Neural cell (in vitro differentiated cells): ENCODE measurements around the gene DIAPH2. TPM values are rescaled to one million over a fixed set of nuclear protein-coding genes. Genes with fewer than 3 reads are reported as not detected.

ENCODE experiments used
- H2AFZ ChIP-seq: fragments of 200-600, 300-800 bp; sonication (generic), shearing (Covaris generic); 2 replicates; pipeline ENCODE4 v1.6.0; 2014; ENCODE audit warnings: low read depth, mild to moderate bottlenecking, antibody characterized with exemption, low read length, moderate library complexity
- H3F3A ChIP-seq: fragments of 200-600 bp; shearing (Covaris generic); 2 replicates; pipeline ENCODE4 v1.6.1; 2016; ENCODE audit warnings: mild to moderate bottlenecking, moderate library complexity, mixed read lengths, antibody characterized with exemption, low read length; ENCODE audit not compliant: insufficient read depth, poor library complexity, severe bottlenecking
- H3K27ac ChIP-seq: fragments of 200-600, 300-800 bp; sonication (generic), shearing (Covaris generic); 2 replicates; pipeline ENCODE4 v1.5.1; 2014; ENCODE audit warnings: mild to moderate bottlenecking, low read length, moderate library complexity
- H3K27me3 ChIP-seq: fragments of 300-800, 200-600 bp; sonication (generic), shearing (Covaris generic); 2 replicates; pipeline ENCODE4 v1.6.0; 2014; ENCODE audit warnings: mild to moderate bottlenecking, low read depth, low read length, moderate library complexity; ENCODE audit not compliant: insufficient read depth
- H3K36me3 ChIP-seq: fragments of 300-800, 200-600 bp; sonication (generic), shearing (Covaris generic); 2 replicates; pipeline ENCODE4 v1.5.1; 2014; ENCODE audit warnings: mild to moderate bottlenecking, antibody characterized with exemption, low read length, moderate library complexity; ENCODE audit not compliant: insufficient read depth
- H3K4me2 ChIP-seq: fragments of 300-800, 200-600 bp; sonication (generic), shearing (Covaris generic); 2 replicates; pipeline ENCODE4 v1.6.0; 2014; ENCODE audit warnings: mild to moderate bottlenecking, low read length
- H3K4me3 ChIP-seq: fragments of 300-800, 200-600 bp; sonication (generic), shearing (Covaris generic); 2 replicates; pipeline ENCODE4 v1.5.1; 2014; ENCODE audit warnings: mild to moderate bottlenecking, low read length, moderate library complexity
- H3K79me2 ChIP-seq: fragments of 200-600 bp; shearing (Covaris generic); replicated peaks from 2 replicates; pipeline ENCODE4 v1.6.0; 2014; ENCODE audit warnings: mild to moderate bottlenecking, low read length, moderate library complexity; ENCODE audit not compliant: insufficient read depth
- H3K9ac ChIP-seq: fragments of 300-800, 200-600 bp; sonication (generic), shearing (Covaris generic); 2 replicates; pipeline ENCODE4 v1.6.1; 2016; ENCODE audit warnings: mild to moderate bottlenecking, low read length, mixed read lengths
- H3K9me2 ChIP-seq: fragments of 200-600 bp; shearing (Covaris generic); 2 replicates; pipeline ENCODE4 v1.6.1; 2016; ENCODE audit warnings: mild to moderate bottlenecking, low read length, mixed read lengths; ENCODE audit not compliant: insufficient read depth
- H3K9me3 ChIP-seq: fragments of 200-600, 300-800 bp; sonication (generic), shearing (Covaris generic); 2 replicates; pipeline ENCODE4 v1.6.1; 2016; ENCODE audit warnings: mild to moderate bottlenecking, mixed run types, low read length, moderate library complexity, mixed read lengths
- H4K20me1 ChIP-seq: fragments of 200-600 bp; shearing (Covaris generic); 2 replicates; pipeline ENCODE4 v1.6.1; 2016; ENCODE audit warnings: mild to moderate bottlenecking, mixed run types; ENCODE audit not compliant: insufficient read depth
- EP300 ChIP-seq: fragments of 450-650 bp; conservative IDR thresholded peaks from 2 replicates; pipeline ENCODE4 v1.6.1; 2014; ENCODE audit warnings: antibody characterized with exemption, mild to moderate bottlenecking, moderate library complexity; ENCODE audit not compliant: poor library complexity, severe bottlenecking
- EZH2 ChIP-seq: fragments of 200-600, 300-800 bp; shearing (Covaris generic), sonication (generic); IDR thresholded peaks from 2 replicates; pipeline ENCODE4 v1.6.1; 2014; ENCODE audit warnings: antibody characterized with exemption, low read length, borderline replicate concordance, mild to moderate bottlenecking; ENCODE audit not compliant: insufficient read depth, poor library complexity, severe bottlenecking
- MXI1 ChIP-seq: fragments of 450-650 bp; conservative IDR thresholded peaks from 2 replicates; pipeline ENCODE4 v1.6.1; 2014; ENCODE audit warnings: antibody characterized with exemption, mild to moderate bottlenecking; ENCODE audit not compliant: poor library complexity, severe bottlenecking
- POLR2AphosphoS5 ChIP-seq: IDR thresholded peaks from 2 replicates; pipeline ENCODE4 v1.6.1; 2012
- RAD21 ChIP-seq: fragments of 450-650 bp; conservative IDR thresholded peaks from 2 replicates; pipeline ENCODE4 v1.6.1; 2014; ENCODE audit warnings: antibody characterized with exemption, mild to moderate bottlenecking, moderate library complexity
- REST ChIP-seq: IDR thresholded peaks from 2 replicates; pipeline ENCODE4 v1.6.1; 2012; ENCODE audit warnings: borderline replicate concordance
- SMC3 ChIP-seq: fragments of 450-650 bp; conservative IDR thresholded peaks from 2 replicates; pipeline ENCODE4 v1.6.1; 2014; ENCODE audit warnings: antibody characterized with exemption, mild to moderate bottlenecking, moderate library complexity; ENCODE audit not compliant: poor library complexity
- TAF1 ChIP-seq: IDR thresholded peaks from 2 replicates; pipeline ENCODE4 v1.6.1; 2012; ENCODE audit warnings: low read depth
- polyA plus RNA-seq: library from polyadenylated mRNA; depleted of rRNA; stranded (reverse); fragments of >200 nt; gene quantifications from 2 replicates; pipeline ENCODE4 v1.2.3, GENCODE V29; 2014
- TF ChIP-seq, protein P1 (sequence below): fragments of 450-650 bp; IDR thresholded peaks from 2 replicates; pipeline ENCODE4 v1.5.1; 2014; ENCODE audit warnings: antibody characterized with exemption, mild to moderate bottlenecking, moderate library complexity; ENCODE audit not compliant: poor library complexity, severe bottlenecking

The DIAPH2 gene
- polyA plus RNA-seq, 1 donor from 2014 or later: 0.07 TPM

DNA sequence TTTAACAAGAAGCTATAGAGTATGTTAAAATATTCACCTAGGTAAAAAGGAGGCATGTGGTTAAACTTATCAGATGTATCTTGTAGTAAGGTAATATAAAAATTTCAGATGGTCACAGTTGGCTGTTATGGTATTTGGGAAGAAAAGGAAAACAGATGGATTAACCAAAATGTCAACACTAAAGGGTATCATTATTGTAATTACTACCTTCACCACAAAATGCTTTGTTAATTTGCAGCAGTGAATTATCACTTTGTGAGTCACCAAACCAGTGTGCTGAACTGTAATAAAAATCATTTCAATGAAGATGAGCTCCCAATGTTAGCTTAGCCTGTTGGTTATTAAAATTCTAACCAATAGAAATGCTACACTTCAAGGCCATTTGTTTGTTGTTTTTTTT, 432.9 kb downstream of the DIAPH2 start:
- Histone ChIP-seq H3K36me3 (no peaks in the 10 kb centered on the region), H3K27ac (no peak overlapping the region), H3K9me2 (no peaks in the 10 kb centered on the region), H2AFZ (no peak overlapping the region), H4K20me1 (no peaks in the 10 kb centered on the region), H3K4me3 (no peak overlapping the region), H3K79me2 (no peaks in the 10 kb centered on the region), H3K9ac (no peak overlapping the region), H3F3A (no peaks in the 10 kb centered on the region), H3K4me2 (no peak overlapping the region), H3K9me3 (no peaks in the 10 kb centered on the region), H3K27me3 (no peaks in the 10 kb centered on the region)
- TF ChIP-seq RAD21 (no peak), SMC3 (no peak), EZH2 (no peak)

- no peak overlapping the region for H2AFZ ChIP-seq
- H3K9me3 ChIP-seq: no peaks in the 10 kb centered on the region
- no peak overlapping the region for H3K9ac ChIP-seq
- no peaks in the 10 kb centered on the region for H4K20me1 ChIP-seq
- no peak overlapping the region for H3K4me2 ChIP-seq
- H3K36me3 ChIP-seq: no peaks in the 10 kb centered on the region
- H3K9me2 ChIP-seq: no peaks in the 10 kb centered on the region
- no peaks in the 10 kb centered on the region for H3K79me2 ChIP-seq
- TF ChIP-seq RAD21: no peak
- TF ChIP-seq POLR2AphosphoS5: no peak
- no peak for TF ChIP-seq SMC3
- TF ChIP-seq REST: no peak
- no peak for TF ChIP-seq MXI1
- TF ChIP-seq, protein P1, sequence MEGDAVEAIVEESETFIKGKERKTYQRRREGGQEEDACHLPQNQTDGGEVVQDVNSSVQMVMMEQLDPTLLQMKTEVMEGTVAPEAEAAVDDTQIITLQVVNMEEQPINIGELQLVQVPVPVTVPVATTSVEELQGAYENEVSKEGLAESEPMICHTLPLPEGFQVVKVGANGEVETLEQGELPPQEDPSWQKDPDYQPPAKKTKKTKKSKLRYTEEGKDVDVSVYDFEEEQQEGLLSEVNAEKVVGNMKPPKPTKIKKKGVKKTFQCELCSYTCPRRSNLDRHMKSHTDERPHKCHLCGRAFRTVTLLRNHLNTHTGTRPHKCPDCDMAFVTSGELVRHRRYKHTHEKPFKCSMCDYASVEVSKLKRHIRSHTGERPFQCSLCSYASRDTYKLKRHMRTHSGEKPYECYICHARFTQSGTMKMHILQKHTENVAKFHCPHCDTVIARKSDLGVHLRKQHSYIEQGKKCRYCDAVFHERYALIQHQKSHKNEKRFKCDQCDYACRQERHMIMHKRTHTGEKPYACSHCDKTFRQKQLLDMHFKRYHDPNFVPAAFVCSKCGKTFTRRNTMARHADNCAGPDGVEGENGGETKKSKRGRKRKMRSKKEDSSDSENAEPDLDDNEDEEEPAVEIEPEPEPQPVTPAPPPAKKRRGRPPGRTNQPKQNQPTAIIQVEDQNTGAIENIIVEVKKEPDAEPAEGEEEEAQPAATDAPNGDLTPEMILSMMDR: no peak
- TF ChIP-seq EP300: no peak
- TF ChIP-seq EZH2: no peak
- no peak for TF ChIP-seq TAF1
- no peak overlapping the region for H3K4me3 ChIP-seq
- H3F3A ChIP-seq: no peaks in the 10 kb centered on the region
- H3K27ac ChIP-seq: no peak overlapping the region
- H3K27me3 ChIP-seq: no peaks in the 10 kb centered on the region
Measured at GRCh38 chrX:97119474-97120109, 434.9 kb downstream of the DIAPH2 start.
